ENCODE results near the gene ARHGAP12.

ARHGAP12 gene

GRCh38 chr10:31952066-31952465 is 23.4 kb upstream of the ARHGAP12 start:
- DNase-seq (ENCODE audit: extremely low read depth in 1 of 2, low read depth in 1 of 2) = no peak

GRCh38 chr10:31949266-31949665 is 20.6 kb upstream of the ARHGAP12 start:
- no peak for DNase-seq (ENCODE audit: extremely low read depth in 1 of 2, low read depth in 1 of 2)

DNA sequence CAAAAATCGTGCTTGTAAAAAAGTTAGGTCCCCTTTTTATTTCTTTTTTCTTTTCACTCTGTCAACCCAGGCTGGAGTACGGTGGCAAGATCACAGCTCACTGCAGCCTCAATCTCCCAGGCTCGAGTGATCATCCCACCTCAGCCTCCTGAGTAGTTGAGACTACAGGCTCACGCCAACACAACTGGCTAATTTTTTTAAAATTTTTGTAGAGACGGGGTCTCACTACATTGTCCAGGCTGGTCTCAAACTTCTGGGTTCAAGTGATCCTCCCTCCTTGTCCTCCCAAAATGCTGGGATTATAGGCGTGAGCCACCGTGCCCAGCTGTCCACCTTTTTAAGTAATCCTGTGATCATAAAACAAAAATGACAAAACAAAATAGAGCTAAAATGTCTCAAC is 19.4 kb upstream of the ARHGAP12 start:
- DNase-seq (ENCODE audit: extremely low read depth in 1 of 2, low read depth in 1 of 2) = no peak

DNA sequence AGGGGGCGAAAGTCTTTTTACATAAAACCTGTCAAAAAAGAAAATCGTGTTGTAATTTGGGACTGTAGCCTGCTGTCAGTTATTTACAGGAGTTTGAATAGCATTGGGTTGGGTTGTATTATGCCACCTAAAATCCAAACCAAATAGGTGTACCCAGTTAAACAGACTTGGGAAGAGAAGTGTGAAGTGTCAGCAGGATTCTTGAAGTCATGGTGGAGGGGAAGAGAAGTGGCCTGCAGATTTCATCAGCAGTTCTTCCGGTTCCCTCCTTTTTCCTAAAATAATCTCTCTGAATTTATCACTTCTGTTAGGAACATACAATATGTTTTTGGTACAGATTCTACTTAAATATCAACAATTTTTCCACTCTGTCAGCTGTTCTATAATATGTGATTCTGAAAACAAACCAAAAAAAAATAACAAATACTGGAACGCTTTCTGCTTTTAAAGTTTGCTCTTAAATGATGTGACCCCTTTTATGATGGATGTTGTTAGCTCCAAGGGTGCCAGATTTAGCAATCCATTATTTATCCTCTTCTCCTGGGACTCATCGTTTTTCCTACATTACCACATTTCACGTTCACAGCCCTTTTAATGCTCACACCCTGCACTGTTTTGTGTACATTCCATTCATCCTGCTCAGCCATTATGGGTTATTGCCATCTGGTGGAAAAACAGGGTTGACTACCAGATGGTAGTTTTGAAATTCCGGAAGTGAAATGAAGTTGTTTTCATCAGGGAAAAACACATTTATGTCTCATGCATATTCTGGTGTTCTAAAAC is 18.7 kb upstream of the ARHGAP12 start:
- no peak for DNase-seq (ENCODE audit: extremely low read depth in 1 of 2, low read depth in 1 of 2)

DNA sequence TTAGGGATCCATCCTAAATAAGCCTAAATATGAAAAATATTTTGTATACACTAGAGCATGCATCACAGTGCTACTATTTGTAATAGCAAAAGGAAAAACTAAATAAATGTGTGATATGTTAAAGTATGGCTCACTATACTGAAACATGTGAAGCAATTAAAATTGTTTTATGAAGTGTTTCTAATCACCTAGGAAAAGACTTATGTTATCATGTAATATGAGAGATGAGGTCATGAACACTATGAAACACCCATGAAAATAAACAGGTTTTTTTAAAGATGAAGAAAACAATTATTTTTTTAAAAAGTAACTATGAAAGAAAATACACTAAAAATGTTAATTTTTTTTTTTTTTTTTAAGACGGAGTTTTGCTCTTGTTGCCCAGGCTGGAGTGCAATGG is 16.8 kb upstream of the ARHGAP12 start:
- no peak for DNase-seq (ENCODE audit: extremely low read depth in 1 of 2, low read depth in 1 of 2)

- no peak for DNase-seq (ENCODE audit: extremely low read depth in 1 of 2, low read depth in 1 of 2)
Measured at GRCh38 chr10:31944071-31944433, 15.4 kb upstream of the ARHGAP12 start.

DNA sequence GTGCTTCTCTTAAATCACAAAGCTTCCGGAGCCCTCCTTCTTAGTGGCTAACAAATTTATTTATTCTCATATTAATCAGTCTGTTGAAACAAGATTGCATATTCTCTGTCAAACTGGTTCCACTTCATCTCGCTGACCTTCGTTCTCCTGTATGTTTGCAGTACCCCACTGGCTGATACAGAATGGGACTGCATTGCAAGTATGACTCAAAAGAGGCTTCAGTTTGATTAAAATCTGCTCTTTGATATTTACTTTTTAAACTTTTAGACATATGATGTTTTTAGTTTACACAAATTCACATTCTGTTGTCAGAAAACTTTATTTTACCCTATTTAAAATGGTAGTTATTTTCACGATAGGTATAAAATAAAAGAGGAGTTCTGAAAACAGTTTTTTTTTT is 14.3 kb upstream of the ARHGAP12 start:
- no peak for DNase-seq (ENCODE audit: extremely low read depth in 1 of 2, low read depth in 1 of 2)

DNA sequence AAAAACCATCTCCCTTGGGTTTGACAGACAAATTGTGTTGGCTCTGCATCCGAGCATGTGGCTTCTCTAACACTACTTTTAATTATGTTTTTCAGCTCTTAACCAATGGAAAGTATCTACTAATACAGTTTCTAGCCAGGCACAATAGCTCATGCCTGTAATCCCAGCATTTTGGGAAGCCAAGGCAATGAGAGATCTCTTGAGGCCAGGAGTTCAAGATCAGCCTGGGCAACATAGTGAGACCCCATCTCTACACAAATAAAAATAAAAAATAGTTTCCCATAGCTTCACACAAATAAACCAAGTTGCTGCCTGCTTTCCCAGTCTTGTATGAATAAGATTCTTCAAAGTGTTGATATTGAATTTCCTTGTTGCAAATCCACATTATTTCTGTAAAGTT is 13.8 kb upstream of the ARHGAP12 start:
- no peak for DNase-seq (ENCODE audit: extremely low read depth in 1 of 2, low read depth in 1 of 2)

DNA sequence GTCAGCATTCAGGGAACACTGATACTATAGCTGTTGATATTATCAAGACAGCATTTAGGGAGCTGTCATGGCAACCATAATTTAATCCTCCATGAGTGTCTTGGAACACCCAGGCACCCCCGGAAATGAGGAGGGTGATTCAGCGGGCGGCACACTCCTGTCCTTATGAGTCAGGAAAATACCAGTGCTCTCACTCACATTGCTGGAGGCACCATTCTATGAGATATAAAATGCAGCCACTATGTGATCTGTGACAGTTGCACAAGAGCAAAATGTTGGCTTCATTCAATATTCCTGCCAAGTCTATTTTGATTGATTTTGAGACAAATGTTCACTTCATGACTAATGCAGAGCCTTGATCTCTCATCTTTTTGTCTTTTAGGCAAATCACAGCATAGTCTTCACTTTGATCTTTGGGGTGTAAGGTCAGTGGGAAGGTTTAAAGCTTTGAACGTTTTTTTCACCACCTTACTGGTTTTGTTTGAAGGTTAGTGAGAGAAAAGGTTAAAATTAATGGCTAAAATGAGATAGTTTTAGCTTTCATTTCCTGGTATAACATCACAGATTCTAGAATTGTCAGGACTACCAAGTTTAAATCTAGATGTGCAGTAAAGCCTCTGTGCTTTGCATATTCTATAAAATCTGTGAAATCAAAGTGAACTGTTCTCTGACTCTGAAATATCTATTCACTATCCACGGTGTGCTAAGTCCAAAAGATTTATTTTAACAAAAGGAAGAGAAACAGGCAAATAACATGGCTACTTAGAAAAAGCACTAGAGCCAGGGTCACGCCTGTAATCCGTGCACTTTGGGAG is 12.4 kb upstream of the ARHGAP12 start:
- no peak for DNase-seq (ENCODE audit: extremely low read depth in 1 of 2, low read depth in 1 of 2)

- DNase-seq (ENCODE audit: extremely low read depth in 1 of 2, low read depth in 1 of 2) = no peak
Measured at GRCh38 chr10:31939797-31940708, 11.4 kb upstream of the ARHGAP12 start.

DNA sequence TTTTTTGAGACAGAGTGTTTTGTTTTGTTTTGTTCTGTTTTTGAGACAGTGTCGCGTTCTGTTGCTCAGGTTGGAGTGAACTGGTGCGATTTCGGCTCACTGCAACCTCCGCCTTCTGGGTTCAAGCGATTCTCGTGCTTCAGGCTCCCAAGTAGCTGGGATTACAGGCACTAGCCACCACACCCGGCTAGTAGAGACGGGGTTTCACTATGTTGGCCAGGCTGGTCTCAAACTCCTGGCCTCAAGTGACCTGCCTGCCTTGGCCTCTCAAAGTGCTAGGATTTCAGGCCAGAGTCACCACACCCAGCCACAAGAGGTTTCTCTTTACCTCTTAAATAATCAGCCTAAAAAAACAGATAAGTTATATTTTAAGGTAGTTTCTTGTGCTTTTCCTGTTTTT is 8.7 kb upstream of the ARHGAP12 start:
- no peak for DNase-seq (ENCODE audit: extremely low read depth in 1 of 2, low read depth in 1 of 2)

- DNase-seq (ENCODE audit: extremely low read depth in 1 of 2, low read depth in 1 of 2) = no peak
Measured at GRCh38 chr10:31936933-31937332, 8.3 kb upstream of the ARHGAP12 start.

DNA sequence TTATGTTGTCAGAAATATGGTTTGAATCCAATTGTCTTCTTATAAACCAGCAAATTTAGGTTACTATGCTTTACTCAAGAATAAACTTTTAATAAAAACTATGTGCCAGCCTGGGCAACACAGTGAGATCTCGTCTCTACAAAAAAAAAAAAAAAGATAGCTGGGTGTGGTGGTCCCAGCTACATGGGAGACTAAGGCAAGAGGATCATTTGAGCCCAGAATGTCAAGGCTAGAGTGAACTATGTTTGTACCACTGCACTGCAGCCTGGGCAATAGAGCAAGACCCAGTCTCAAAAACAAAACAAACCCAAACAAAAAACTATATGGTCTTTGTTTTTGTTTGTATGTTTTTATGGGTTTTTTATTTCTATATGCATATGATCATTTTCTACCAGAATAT is 7.5 kb upstream of the ARHGAP12 start:
- DNase-seq (ENCODE audit: extremely low read depth in 1 of 2, low read depth in 1 of 2) = no peak

DNA sequence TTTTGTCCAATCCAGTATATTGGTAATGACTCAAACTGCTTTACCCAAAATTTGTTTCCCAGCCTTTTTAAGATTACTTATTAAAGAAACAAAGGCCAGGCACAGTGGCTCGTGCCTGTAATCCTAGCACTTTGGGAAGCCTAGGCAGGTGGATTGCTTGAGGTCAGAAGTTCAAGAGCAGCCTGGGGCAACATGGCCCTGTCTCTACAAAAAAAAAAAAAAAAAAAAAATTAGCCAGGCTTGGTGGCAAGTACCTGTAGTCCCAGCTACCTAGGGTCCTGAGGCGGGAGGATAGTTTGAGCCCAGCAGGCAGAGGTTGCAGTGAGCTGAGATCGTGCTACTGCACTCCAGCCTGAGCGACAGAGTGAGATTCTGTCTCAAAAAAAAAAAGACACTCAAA is 7.0 kb upstream of the ARHGAP12 start:
- no peak for DNase-seq (ENCODE audit: extremely low read depth in 1 of 2, low read depth in 1 of 2)

DNA sequence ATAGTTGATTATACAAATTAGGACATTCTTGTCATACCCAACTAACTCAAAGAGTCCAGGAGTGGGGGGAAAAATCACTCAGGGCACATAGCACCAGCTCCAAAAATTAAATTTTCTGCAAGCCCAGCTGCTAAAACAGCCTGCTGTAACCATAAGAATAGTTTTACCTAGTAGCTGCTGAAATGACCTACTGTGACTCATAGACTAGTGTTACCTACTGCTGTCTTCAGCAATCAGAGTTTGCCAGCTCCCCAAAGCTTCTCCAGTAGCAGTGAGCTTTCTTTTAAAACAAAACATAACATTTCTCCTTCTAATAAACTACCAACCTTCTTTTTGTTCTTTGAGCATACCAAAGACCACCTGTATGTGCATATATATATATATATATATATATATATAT is 4.2 kb upstream of the ARHGAP12 start:
- DNase-seq (ENCODE audit: extremely low read depth in 1 of 2, low read depth in 1 of 2) = no peak

DNA sequence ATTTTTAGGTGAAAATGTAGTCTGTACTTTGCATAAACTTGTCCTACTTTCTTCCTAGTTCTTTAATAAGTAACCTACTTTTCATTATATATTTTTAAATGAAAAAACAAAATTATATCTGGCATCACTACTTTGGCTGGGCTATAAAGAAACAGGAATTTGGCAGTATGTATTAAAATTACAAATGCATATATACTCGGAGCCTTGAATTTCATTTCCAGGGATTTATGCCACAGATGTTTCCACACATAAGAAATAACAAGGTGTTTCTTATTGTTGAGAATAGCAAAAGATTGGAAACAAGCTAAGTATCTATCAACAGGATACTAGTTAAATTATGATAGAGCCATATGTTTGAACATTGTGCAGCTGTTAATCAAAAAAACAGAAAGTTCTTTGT is 2.2 kb upstream of the ARHGAP12 start:
- DNase-seq (ENCODE audit: extremely low read depth in 1 of 2, low read depth in 1 of 2) = no peak

DNA sequence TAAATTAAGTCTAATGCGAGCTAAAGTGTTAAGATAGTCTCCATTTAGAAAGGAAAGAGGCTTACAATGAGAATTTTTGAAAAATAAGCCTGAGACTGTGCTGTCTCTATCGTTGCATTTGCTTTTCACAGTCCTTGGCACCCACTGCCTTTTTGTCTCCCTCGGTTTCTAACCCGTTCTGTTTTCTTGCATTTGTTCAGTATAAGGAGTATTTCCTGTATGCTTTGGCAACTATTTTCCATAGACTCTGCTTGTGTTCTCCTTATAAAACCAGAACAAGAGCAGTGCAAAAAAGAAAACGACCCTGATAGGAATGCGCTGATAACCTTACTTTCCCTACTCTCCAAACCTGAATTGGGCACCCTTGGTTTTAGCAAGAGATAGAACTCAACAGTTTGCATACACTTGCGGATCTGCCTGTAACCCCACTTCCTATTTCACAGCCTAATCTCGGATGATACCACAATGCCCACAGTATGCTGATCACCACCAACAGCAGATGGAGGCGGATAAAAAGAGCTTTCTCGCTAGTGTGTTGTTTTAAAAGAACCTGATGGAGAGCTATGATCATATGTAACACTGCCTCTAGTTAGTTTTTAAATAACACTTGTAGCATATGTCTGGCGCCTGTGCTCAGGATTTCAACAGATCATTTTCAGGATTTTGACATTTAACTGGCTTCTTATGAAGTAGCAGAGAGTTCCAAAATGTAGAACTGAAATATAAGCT is 1.6 kb upstream of the ARHGAP12 start:
- no peak for DNase-seq (ENCODE audit: extremely low read depth in 1 of 2, low read depth in 1 of 2)

GRCh38 chr10:31929261-31930022 is 811 bp upstream of the ARHGAP12 start:
- peak in 1 of 2 donors; percentile 3 for DNase-seq (ENCODE audit: extremely low read depth in 1 of 2, low read depth in 1 of 2)

DNA sequence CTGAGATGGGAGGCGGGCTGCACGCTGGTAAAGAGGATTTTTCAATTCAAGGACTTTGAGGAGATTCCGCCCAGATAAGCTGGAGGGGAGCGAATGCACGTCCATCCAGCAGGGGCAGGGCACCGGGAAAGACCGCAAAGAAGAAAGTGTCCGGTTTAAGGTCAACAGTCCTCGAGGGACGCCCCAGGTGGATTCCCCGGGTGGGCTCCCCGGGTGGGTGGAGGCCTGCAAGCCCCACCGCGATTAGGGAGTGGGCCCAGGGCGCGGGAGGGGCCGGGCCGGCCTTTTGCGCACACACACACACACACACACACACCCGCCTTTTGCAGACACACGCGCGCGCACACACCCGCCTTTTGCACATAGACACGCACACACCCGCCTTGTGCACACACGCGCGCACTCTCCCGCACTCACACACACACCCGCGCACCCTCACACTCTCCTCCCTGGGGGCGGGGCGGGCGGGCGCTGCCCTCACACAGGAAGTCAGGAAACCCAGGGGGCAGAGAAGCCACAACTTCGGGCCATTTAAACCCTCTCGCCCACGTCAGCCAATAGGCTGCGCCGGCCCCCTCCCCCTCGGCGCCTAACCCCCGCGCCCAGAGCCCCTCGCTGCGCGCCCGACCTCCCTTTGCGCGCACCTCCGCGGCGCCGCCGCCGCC is 615 bp downstream of the ARHGAP12 start:
- DNase-seq (ENCODE audit: extremely low read depth in 1 of 2, low read depth in 1 of 2) = peak in 1 of 2 donors; percentile 17

DNA sequence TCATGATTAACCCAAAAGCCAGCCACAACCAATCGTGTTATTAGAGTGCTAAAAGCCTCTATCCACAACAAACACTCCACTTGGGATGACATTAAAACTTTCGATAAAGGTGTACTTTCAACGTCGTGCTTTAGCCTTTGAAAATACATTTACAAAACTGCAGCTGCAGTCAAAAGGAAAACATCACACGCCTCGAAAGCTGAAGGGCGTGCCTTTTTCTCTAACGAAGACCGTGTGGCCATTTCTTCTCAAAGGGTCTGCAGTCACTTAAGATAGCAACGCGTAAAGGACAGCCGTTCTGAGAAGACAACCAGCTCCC is 1.1 kb downstream of the ARHGAP12 start:
- no peak for DNase-seq (ENCODE audit: extremely low read depth in 1 of 2, low read depth in 1 of 2)

Measured in activated CD8-positive, alpha-beta memory T cell treated with anti-CD3 and anti-CD28 coated beads for 1 hour (primary cell).